Stimulated activated CD4-positive, alpha-beta T cell treated with anti-CD3 and anti-CD28 coated beads, Interleukin-15, amount 100 ng/mL, for 1 hour (primary cell): ENCODE measurements around the gene TACC2.
"Not testable (repeated sequence)": the region's sequence is repeated elsewhere in the genome, so short reads cannot be mapped to it uniquely, and the experiment has no call there.

Experiments
- DNase-seq, 2 donors: peaks; one replicate each; pipeline ENCODE4 v3.0.0-alpha.2; 2020; ENCODE audit warnings: low read depth in 1 of 2, low spot score in 1 of 2

Gene TACC2, protein sequence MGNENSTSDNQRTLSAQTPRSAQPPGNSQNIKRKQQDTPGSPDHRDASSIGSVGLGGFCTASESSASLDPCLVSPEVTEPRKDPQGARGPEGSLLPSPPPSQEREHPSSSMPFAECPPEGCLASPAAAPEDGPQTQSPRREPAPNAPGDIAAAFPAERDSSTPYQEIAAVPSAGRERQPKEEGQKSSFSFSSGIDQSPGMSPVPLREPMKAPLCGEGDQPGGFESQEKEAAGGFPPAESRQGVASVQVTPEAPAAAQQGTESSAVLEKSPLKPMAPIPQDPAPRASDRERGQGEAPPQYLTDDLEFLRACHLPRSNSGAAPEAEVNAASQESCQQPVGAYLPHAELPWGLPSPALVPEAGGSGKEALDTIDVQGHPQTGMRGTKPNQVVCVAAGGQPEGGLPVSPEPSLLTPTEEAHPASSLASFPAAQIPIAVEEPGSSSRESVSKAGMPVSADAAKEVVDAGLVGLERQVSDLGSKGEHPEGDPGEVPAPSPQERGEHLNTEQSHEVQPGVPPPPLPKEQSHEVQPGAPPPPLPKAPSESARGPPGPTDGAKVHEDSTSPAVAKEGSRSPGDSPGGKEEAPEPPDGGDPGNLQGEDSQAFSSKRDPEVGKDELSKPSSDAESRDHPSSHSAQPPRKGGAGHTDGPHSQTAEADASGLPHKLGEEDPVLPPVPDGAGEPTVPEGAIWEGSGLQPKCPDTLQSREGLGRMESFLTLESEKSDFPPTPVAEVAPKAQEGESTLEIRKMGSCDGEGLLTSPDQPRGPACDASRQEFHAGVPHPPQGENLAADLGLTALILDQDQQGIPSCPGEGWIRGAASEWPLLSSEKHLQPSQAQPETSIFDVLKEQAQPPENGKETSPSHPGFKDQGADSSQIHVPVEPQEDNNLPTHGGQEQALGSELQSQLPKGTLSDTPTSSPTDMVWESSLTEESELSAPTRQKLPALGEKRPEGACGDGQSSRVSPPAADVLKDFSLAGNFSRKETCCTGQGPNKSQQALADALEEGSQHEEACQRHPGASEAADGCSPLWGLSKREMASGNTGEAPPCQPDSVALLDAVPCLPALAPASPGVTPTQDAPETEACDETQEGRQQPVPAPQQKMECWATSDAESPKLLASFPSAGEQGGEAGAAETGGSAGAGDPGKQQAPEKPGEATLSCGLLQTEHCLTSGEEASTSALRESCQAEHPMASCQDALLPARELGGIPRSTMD (N-terminal part only)

DNA sequence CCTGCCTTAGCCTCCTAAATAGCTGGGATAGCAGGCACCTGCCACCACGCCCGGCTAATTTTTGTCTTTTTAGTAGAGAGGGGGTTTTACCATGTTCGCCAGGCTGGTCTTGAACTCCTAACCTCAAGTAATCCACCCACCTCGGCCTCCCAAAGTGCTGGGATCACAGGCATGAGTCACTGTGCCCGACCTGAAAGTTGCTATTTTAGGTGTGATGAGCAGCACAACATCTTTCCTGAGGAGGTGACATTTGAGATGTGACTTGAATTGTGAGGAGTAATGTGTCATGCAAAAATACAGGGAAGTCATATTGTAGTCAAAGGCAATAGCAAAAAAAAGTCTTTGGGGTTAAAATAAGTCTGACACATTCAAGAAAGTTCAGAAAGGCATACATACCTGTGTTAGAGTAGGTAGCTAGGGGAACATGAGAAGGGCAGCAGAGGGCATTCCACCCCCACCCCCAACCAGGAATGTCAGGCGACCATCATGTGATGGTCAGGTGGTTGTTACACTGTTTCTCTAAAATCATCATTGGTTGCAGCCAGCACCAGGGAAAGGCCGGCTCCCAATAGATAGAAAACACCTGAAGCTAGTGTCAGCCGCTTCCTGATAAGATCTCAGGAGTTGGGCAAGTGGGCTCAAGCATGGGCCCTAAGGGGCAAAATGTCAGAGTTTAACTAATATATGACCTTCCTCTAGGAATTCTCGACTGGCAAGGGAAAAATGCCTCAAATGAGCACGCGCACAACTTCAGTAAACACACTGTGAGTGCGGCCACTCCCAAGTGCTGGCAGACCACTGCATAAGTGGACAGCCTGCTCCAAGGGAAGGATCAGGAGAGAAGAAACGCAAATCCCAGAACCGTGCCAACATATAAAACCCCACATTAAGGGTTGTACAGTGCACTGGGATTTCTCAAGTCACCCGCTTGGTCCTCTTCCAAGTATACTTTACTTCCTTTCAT is at the start of gene TACC2:
Gene TACC2, plus strand, starts transcription at position 803 of the 964 bp plus-strand sequence. CDS start 32,819 bp downstream, outside the sequence.
- DNase-seq: no peak

DNA sequence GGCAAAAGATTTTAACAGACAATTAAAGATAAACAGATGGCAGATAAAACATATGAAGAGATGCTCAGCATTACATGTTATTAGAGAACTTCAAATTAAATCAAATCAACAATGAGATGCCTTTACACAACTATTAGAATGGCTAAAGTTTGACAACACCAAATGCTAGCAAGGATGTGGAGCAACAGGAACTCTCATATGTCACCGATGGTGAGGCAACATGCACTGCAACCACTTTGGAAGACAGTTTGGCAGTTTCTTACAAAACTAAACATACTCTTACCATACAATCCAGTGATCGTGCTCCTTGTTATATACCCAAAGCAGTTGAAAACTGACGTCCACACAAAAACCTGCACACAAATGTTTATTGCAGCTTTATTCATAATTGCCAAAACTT is 47.4 kb upstream of the TACC2 start:
- no peak for DNase-seq

DNA sequence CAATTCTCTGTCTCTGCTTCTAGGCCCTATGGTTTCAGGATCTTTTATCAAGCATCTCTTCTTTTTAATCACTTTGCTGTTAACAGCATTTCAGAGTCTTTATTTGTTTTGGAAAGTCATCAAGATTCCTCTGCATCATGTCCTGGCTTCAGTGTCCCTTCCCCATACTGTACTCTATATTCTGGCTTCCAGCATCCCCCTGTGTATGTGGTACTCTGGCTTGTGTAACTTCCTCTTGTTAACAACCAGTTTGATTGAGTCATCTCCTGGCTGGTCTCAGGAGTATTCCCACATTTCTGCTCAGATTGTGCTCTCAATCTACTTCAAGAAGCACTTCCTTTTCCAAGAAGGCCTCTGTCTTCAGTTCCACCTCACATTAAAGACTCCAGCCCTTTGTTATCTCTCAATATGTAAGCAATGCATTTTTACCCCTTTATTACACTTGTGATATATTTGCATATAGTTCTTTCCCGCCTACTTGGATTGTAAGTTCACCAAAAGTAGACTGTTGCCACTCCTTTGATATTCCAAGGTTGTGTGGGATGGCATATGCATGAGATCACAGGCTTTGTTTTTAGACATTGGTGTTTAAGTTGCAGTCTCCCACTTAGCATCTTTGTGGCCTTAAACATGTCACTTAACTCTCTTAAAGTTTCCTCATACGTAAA is 46.1 kb upstream of the TACC2 start:
- no peak for DNase-seq

GRCh38 chr10:121947343-121948330 is 41.3 kb upstream of the TACC2 start:
- no peak for DNase-seq

- DNase-seq: no peak
Measured at GRCh38 chr10:121949049-121949448, 39.9 kb upstream of the TACC2 start.

- no peak for DNase-seq
Measured at GRCh38 chr10:121949451-121949850, 39.5 kb upstream of the TACC2 start.

DNA sequence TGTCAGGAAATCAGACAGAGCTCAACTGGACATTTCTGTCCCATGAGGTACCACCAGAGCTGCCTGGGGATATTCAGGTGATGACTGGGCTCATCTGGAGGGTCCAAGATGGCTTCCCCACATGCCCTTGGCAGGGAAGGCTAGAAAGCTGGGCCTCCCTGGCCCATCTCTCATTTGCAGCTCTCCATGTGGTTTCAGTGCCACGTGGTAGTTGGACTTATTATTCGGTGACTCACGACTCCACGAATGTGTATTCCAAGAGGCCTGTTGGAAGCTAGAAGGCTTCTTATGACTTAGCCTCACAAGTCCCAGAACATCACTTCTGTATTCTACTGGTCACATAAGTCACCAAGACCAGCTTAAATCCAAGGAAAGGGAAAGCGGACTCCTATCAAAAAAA is 36.7 kb upstream of the TACC2 start:
- DNase-seq: no peak

- no peak for DNase-seq
Measured at GRCh38 chr10:121956111-121957061, 32.6 kb upstream of the TACC2 start.

- no peak for DNase-seq
Measured at GRCh38 chr10:121959671-121960070, 29.3 kb upstream of the TACC2 start.

GRCh38 chr10:121961456-121961855 is 27.5 kb upstream of the TACC2 start:
- no peak for DNase-seq

DNA sequence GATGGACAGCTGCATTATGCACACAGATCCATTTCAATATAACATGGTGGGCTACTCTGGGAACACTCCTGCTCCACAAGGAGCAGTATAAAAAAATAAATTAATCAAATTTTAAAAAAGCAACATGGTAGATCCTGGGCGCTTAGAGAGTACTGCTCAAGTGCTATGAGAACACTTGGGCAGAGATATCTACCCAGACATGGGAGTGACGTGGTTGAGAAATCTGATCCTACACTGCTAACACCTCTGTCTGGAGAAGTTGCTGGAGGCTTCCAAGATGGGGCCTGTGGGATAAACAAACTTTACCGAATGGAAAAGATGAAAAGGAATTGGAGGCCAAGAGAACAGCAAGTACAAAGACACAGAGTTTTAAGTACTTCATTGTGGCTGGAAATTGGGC is 23.0 kb upstream of the TACC2 start:
- no peak for DNase-seq

- not testable (repeated sequence) for DNase-seq
Measured at GRCh38 chr10:121969086-121969485, 19.9 kb upstream of the TACC2 start.

DNA sequence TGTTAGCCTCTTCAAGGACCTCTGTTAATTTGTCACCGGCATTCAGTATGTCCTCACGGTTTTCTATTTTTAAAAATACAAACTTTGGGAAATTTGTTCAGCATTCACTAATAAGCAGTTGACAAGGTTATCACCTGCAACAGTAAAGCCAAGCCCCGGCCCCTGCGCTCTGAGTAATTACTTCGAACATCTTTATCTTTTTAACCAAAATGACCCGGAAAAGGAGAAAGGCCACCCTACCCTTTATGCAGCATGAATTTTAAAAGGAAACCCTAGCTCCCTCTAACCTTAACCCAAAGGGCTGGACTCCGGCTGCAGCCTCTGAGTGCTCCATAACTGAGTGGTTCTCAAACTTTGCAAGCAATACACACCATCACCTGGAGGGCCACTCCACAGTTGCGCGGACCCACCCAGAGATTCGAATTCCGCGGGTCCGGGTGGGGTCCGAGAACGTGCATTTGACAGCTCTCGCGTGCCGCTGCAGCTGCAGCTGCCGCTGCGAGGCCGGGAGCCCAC is 14.9 kb upstream of the TACC2 start:
- no peak for DNase-seq

DNA sequence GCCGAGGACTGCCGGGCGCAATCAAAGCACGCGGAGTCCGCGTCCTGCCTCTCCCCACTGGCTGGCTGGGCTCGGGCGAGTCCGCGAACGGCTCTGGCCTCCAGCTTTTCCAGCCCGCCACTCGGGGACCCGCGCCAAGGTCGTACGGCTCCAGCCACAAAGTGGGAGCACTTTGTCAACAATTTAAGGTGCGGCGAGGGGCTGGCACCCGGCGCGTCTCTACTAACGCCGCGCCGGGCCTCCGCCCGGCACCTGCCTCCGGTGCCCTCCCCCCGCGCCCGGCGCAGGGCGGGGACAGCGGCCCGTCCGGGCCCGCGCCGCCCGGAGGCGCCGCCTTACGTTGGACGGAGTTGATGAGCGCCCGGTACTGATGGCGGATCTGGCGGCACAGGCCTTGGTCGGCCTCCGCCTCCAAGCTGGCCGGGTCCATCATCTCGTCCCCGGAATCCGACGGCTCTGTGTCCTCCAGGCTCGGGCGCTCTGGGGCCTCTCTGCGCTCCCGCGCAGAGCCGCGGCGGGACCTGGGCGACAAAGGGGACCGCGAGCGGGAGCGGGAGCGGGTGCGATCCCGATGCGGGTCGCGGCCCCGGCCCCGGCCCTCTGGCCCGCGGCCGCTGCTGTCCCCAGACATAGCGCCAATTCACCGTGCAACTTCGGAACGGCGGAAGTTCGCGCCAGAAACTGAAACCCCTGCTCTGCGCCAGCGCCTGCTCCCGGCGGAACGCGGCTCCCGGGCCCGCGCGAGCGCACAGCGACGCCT is 14.2 kb upstream of the TACC2 start, which contains the start of gene NSMCE4A:
Gene NSMCE4A, minus strand, starts transcription at position 683 of the 760 bp plus-strand sequence. Its CDS starts 52 bp downstream, at position 631.
- peak; percentile 48 to 69 for DNase-seq

DNA sequence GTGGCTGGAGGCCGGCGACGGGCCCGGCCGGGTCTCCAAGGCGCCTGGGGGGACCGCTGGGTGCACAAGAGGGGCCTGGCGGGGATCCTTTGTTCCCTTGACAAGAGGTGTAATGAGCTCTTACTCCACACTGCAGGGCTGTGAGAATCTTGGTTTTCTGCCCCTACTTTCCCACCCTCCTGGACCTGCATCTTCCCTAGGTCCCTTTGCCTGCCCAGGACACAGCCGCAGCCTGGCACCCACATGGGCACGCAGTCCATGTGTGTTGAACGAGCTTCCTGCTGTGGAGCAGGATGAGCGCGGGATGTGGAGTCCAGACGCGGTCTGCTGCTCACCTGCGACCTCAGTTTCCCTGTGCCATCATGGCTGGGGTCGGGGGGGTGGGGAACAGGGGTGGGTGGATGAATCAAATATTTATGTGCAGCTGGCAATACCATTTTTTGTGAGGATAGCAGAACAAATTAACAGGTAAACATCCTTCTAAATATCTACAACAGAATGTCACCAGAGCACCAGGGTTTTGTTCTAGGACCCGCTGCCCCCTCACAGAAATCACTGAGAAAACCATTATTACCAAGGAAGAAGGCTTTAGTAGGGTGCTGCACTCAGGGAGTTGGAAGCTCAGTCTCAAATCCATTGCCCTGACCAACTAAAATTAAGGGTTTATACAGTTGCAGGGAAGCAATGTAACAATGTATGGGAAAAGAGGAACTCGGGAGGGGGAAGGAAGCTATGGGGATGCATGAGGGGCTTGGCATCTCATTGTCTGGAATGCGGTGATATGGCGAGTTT is 13.5 kb upstream of the TACC2 start:
- DNase-seq: no peak
